GM12878 (cell line): ENCODE results near the gene ATAD3A. TPM values are rescaled to one million over a fixed set of nuclear protein-coding genes. Genes with fewer than 3 reads are reported as not detected.

Experiments
- ATAC-seq: fragments of 200-7000 bp; cut with Tn5 transposase; 3 replicates; pipeline ENCODE4 v1.9.1; 2020; ENCODE audit warnings: mild to moderate bottlenecking, moderate library complexity
- BruUV-seq: library from RNA; stranded (reverse); fragments of 400-500 nt; replicated peaks from 2 replicates; lab custom pipeline; 2021; lab: Mats Ljungman, UMichigan
- CTCF ChIA-PET: fragments of 300-600 bp; sonication (Branson Sonifier 250); formaldehyde crosslinking; extraction: SDS; loops from one replicate; lab custom pipeline; 2021; ENCODE audit warnings: inconsistent platforms; lab: Yijun Ruan, JAX
- POLR2A ChIA-PET: fragments of 350-600 bp; formaldehyde crosslinking; extraction: SDS; loops from one replicate; lab custom pipeline; 2021; ENCODE audit warnings: inconsistent platforms; lab: Charles Lee
- RAD21 ChIA-PET: fragments of 300-600 bp; sonication (Branson Sonifier 250); formaldehyde crosslinking; loops from one replicate; lab custom pipeline; 2023; ENCODE audit warnings: antibody characterized with exemption; ENCODE audit not compliant: unreplicated experiment; lab: Charles Lee
- SMC1A ChIA-PET: fragments of 300-600 bp; sonication (Branson Sonifier 250); formaldehyde crosslinking; loops from one replicate; lab custom pipeline; 2023; ENCODE audit not compliant: unreplicated experiment, uncharacterized antibody; lab: Charles Lee
- DNase-seq: peaks from one replicate; pipeline ENCODE4 v3.0.0-alpha.2; 2011; ENCODE audit warnings: low read depth, low spot score
- FAIRE-seq: peaks from 3 replicates; lab custom pipeline; 2011; peaks lifted over from hg19 to GRCh38; lab: Jason Lieb, UNC
- H2AFZ ChIP-seq: 2 replicates; pipeline ENCODE4 v1.6.0; 2011; ENCODE audit warnings: low read depth, low read length, control low read depth; ENCODE audit not compliant: control insufficient read depth
- H3K27ac ChIP-seq: 2 replicates; pipeline ENCODE4 v1.5.1; 2011; ENCODE audit warnings: control low read depth; ENCODE audit not compliant: control insufficient read depth, insufficient read depth
- H3K27me3 ChIP-seq, 2 experiments: replicated peaks in 1 of 2; 2 replicates each; pipeline versions ENCODE4 v1.6.0 to v1.6.1; 2011; ENCODE audit warnings: low read length in 1 of 2; ENCODE audit not compliant: control insufficient read depth in 2 of 2, insufficient read depth in 2 of 2
- H3K36me3 ChIP-seq, 2 experiments: 2 replicates each; pipeline ENCODE4 v1.5.1; 2011; ENCODE audit warnings: low read length in 1 of 2; ENCODE audit not compliant: control insufficient read depth in 2 of 2, insufficient read depth in 2 of 2
- H3K4me1 ChIP-seq: 2 replicates; pipeline ENCODE4 v1.6.1; 2011; ENCODE audit warnings: mild to moderate bottlenecking, low read length, moderate library complexity, mixed read lengths; ENCODE audit not compliant: control insufficient read depth, insufficient read depth
- H3K4me2 ChIP-seq: 2 replicates; pipeline ENCODE4 v1.6.0; 2011; ENCODE audit warnings: control low read depth; ENCODE audit not compliant: control insufficient read depth, insufficient read depth
- H3K4me3 ChIP-seq: fragments of 200-600 bp; sonication (generic); 2 replicates; pipeline ENCODE4 v1.5.1; 2016
- H3K79me2 ChIP-seq: 2 replicates; pipeline ENCODE4 v1.6.0; 2011; ENCODE audit warnings: low read length; ENCODE audit not compliant: control insufficient read depth, insufficient read depth
- H3K9ac ChIP-seq: 2 replicates; pipeline ENCODE4 v1.8.0; 2011; ENCODE audit warnings: low read length, control low read depth, mixed read lengths; ENCODE audit not compliant: control insufficient read depth, insufficient read depth
- H3K9me3 ChIP-seq: replicated peaks from 3 replicates; pipeline ENCODE4 v1.5.1; 2011; ENCODE audit warnings: mild to moderate bottlenecking, low read length; ENCODE audit not compliant: control insufficient read depth, insufficient read depth
- H4K20me1 ChIP-seq: 2 replicates; pipeline ENCODE4 v1.6.0; 2011; ENCODE audit not compliant: control insufficient read depth, insufficient read depth
- IRF4 ChIP-seq: IDR thresholded peaks from 2 replicates; pipeline ENCODE4 v1.6.1; 2011; ENCODE audit warnings: low read depth, low read length
- JUNB ChIP-seq: IDR thresholded peaks from 2 replicates; pipeline ENCODE4 v1.6.1; 2016; ENCODE audit warnings: antibody characterized with exemption, mild to moderate bottlenecking
- NFYA ChIP-seq: IDR thresholded peaks from 2 replicates; pipeline ENCODE4 v1.6.1; 2011; ENCODE audit warnings: low read depth, mild to moderate bottlenecking, low read length, improper control_type of control experiment, borderline replicate concordance
- RELA ChIP-seq: fragments of 450-650 bp; IDR thresholded peaks from 2 replicates; pipeline ENCODE4 v1.8.0; 2014; ENCODE audit warnings: borderline replicate concordance; ENCODE audit not compliant: partially characterized antibody
- SIN3A ChIP-seq: IDR thresholded peaks from 2 replicates; pipeline ENCODE4 v1.6.1; 2012; ENCODE audit warnings: low read depth, low read length, improper control_type of control experiment
- SMC3 ChIP-seq: IDR thresholded peaks from 2 replicates; pipeline ENCODE4 v1.6.1; 2011; ENCODE audit warnings: low read length, improper control_type of control experiment, borderline replicate concordance
- WGBS: methylation state at CpG from one replicate; pipeline ENCODE4 v1.1.6; 2016; ENCODE audit warnings: low lambda C conversion rate; ENCODE audit not compliant: insufficient replicate concordance, insufficient coverage; ENCODE audit errors: missing lambda C conversion rate; 5-methylcytosine and 5-hydroxymethylcytosine counted together
- in situ Hi-C: fragments of 300-500 bp; cut with MboI; formaldehyde crosslinking; loops from 9 replicates; pipeline ENCODE4 v1.14.3; 2018; ENCODE audit warnings: mixed read lengths
- intact Hi-C: fragments of 100-400 bp; cut with micrococcal nuclease; formaldehyde crosslinking; loops from one replicate; pipeline ENCODE4 v1.14.2; 2022; ENCODE audit not compliant: unreplicated experiment
- polyA plus RNA-seq, 11 experiments: library from polyadenylated mRNA; depleted of rRNA in 4 of 11; unstranded in 6 of 11; stranded (reverse) in 5 of 11; fragments of >200 nt; fragmentation: Nextera tagmentation in 4 of 11; fragmentation: Illumina TruSeq in 1 of 11; extraction: Ambion mirVana in 4 of 11; extraction: Trizol in 1 of 11; gene quantifications; 1 replicate in 1 of 11; 2 replicates in 10 of 11; pipeline versions ENCODE4 v1.2.1 to v1.2.3, GENCODE V29; 2011 to 2016; ENCODE audit warnings: inconsistent platforms in 2 of 11, missing spikeins in 2 of 11, low read depth in 1 of 11
- total RNA-seq, 4 experiments: library from RNA; depleted of rRNA in 3 of 4; stranded (reverse); fragments of >200 nt in 3 of 4; fragmentation: Illumina TruSeq in 1 of 4; extraction: Trizol in 1 of 4; gene quantifications; 2 replicates each; pipeline versions ENCODE4 v1.2.1 to v1.2.3, GENCODE V29; 2013 to 2021
- TF ChIP-seq, protein P1 (sequence below): IDR thresholded peaks from 2 replicates; pipeline ENCODE4 v1.6.1; 2012; ENCODE audit warnings: low read depth, low read length, improper control_type of control experiment
- TF ChIP-seq, protein P2 (sequence below): fragments of 450-650 bp; IDR thresholded peaks from 2 replicates; pipeline ENCODE4 v1.6.1; 2018; ENCODE audit warnings: borderline replicate concordance, mild to moderate bottlenecking; ENCODE audit not compliant: partially characterized antibody
- TF ChIP-seq, protein P3 (sequence below): fragments of 450-650 bp; IDR thresholded peaks from 2 replicates; pipeline ENCODE4 v1.6.1; 2017; ENCODE audit warnings: mild to moderate bottlenecking, low read depth, inconsistent platforms; ENCODE audit not compliant: poor library complexity, severe bottlenecking

The ATAD3A gene
- total and polyA plus RNA-seq, 10 of the 15 experiments (the other 5 are each of a cell fraction or from before 2014, with no cell fraction given), result 0.05 to 93.5 (median 38.9) TPM

DNA sequence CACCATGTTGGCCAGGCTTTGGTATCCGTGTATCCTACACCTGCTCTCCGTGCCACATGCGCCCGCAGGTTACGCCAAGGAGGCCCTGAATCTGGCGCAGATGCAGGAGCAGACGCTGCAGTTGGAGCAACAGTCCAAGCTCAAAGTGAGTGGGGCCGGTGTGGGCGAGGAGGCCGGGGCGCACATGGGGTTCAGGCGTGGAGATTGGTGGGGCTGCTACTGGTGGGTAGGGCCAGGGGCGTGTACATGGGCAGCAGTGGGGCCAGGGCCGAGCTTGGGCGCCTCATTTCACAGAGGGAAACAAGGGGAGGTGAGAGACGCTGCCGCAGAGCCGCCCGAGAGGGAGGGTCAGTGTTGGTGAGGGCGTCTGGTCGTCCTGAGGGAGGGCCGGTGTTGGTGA is 34.8 kb upstream of the ATAD3A start:
- BruUV-seq, result no TSS peak
- TF ChIP-seq SMC3 (no peak), NFYA (no peak), RELA (no peak), JUNB (no peak), SIN3A (no peak), IRF4 (no peak)
- TF ChIP-seq, protein P1, sequence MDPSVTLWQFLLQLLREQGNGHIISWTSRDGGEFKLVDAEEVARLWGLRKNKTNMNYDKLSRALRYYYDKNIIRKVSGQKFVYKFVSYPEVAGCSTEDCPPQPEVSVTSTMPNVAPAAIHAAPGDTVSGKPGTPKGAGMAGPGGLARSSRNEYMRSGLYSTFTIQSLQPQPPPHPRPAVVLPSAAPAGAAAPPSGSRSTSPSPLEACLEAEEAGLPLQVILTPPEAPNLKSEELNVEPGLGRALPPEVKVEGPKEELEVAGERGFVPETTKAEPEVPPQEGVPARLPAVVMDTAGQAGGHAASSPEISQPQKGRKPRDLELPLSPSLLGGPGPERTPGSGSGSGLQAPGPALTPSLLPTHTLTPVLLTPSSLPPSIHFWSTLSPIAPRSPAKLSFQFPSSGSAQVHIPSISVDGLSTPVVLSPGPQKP, result no peak
- TF ChIP-seq, protein P2, sequence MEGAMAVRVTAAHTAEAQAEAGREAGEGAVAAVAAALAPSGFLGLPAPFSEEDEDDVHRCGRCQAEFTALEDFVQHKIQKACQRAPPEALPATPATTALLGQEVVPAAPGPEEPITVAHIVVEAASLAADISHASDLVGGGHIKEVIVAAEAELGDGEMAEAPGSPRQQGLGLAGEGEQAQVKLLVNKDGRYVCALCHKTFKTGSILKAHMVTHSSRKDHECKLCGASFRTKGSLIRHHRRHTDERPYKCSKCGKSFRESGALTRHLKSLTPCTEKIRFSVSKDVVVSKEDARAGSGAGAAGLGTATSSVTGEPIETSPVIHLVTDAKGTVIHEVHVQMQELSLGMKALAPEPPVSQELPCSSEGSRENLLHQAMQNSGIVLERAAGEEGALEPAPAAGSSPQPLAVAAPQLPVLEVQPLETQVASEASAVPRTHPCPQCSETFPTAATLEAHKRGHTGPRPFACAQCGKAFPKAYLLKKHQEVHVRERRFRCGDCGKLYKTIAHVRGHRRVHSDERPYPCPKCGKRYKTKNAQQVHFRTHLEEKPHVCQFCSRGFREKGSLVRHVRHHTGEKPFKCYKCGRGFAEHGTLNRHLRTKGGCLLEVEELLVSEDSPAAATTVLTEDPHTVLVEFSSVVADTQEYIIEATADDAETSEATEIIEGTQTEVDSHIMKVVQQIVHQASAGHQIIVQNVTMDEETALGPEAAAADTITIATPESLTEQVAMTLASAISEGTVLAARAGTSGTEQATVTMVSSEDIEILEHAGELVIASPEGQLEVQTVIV, result no peak
- TF ChIP-seq, protein P3, sequence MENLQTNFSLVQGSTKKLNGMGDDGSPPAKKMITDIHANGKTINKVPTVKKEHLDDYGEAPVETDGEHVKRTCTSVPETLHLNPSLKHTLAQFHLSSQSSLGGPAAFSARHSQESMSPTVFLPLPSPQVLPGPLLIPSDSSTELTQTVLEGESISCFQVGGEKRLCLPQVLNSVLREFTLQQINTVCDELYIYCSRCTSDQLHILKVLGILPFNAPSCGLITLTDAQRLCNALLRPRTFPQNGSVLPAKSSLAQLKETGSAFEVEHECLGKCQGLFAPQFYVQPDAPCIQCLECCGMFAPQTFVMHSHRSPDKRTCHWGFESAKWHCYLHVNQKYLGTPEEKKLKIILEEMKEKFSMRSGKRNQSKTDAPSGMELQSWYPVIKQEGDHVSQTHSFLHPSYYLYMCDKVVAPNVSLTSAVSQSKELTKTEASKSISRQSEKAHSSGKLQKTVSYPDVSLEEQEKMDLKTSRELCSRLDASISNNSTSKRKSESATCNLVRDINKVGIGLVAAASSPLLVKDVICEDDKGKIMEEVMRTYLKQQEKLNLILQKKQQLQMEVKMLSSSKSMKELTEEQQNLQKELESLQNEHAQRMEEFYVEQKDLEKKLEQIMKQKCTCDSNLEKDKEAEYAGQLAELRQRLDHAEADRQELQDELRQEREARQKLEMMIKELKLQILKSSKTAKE, result no peak
- ChIA-PET CTCF (no interaction called here), RAD21 (no interaction called here), SMC1A (no interaction called here), POLR2A (no interaction called here)
- Histone ChIP-seq H3K9ac (no peak overlapping the region), H3K9me3 (no peaks in the 10 kb centered on the region), H3K79me2 (peaks cover 21% of the 10 kb centered on the region), H3K36me3 (peaks cover 7 to 21% of the 10 kb centered on the region in 2 experiments; a peak in 3 of 4 replicates), H3K4me3 (no peak overlapping the region), H3K4me1 (peaks cover 5% of the 10 kb centered on the region; the same call in 1 of the 2 replicates), H3K27ac (no peak overlapping the region), H2AFZ (no peak overlapping the region), H4K20me1 (no peaks in the 10 kb centered on the region), H3K27me3 (no peaks in the 10 kb centered on the region), H3K4me2 (no peak overlapping the region)
- intact Hi-C loops (no loop called here), in situ Hi-C loops (no loop called here)
- FAIRE-seq (no peak), ATAC-seq (no peak), DNase-seq (no peak)
- WGBS, result 98% methylated on average over 19 of the region's 22 CpGs
